ENCODE results near the gene HLA-DRB1.
"Not testable (repeated sequence)": the region's sequence is repeated elsewhere in the genome, so short reads cannot be mapped to it uniquely, and the experiment has no call there.

HLA-DRB1 gene

GRCh38 chr6:32602383-32602782 lies 12.7 kb upstream of the HLA-DRB1 start:
- Histone ChIP-seq H3K27ac (ENCODE audit: low read length) (peak overlapping the region; percentile 98), H4K20me1 (ENCODE audit: insufficient read depth, low read length) (no peaks in the 10 kb centered on the region), H3K4me2 (ENCODE audit: low read length) (peak overlapping the region; percentile 77), H3K9me3 (ENCODE audit: insufficient read depth, low read length) (no peaks in the 10 kb centered on the region), H3K27me3 (ENCODE audit: low read depth, low read length) (no peaks in the 10 kb centered on the region), H3K79me2 (ENCODE audit: low read length) (no peaks in the 10 kb centered on the region), H2AFZ (ENCODE audit: low read depth, low read length) (no peak overlapping the region), H3K36me3 (replicated peaks; ENCODE audit: low read depth, low read length) (no peaks in the 10 kb centered on the region), H3K4me1 (ENCODE audit: low read length) (peaks cover 38% of the 10 kb centered on the region), H3K4me3 (ENCODE audit: low read length) (peak overlapping the region; percentile 42; the same call in 1 of the 2 replicates), H3K9ac (ENCODE audit: low read length) (peak overlapping the region; percentile 60; the same call in 1 of the 2 replicates)
- TF ChIP-seq CTCF (IDR thresholded peaks at IDR 0.05; ENCODE audit: low read depth, low read length) = no peak
- no peak for TF ChIP-seq EZH2phosphoT487 (IDR thresholded peaks at IDR 0.05; ENCODE audit: low read depth)

- no peak overlapping the region for H3K9ac ChIP-seq (ENCODE audit: low read length)
Measured at GRCh38 chr6:32597024-32597423, 7.4 kb upstream of the HLA-DRB1 start.

GRCh38 chr6:32590713-32591112 lies 1.1 kb upstream of the HLA-DRB1 start:
- not testable (repeated sequence) for H3K27ac ChIP-seq (ENCODE audit: low read length); H3K9ac ChIP-seq (ENCODE audit: low read length); H2AFZ ChIP-seq (ENCODE audit: low read depth, low read length); H3K4me3 ChIP-seq (ENCODE audit: low read length); H3K4me1 ChIP-seq (ENCODE audit: low read length); H3K27me3 ChIP-seq (ENCODE audit: low read depth, low read length); H3K36me3 ChIP-seq (replicated peaks; ENCODE audit: low read depth, low read length); H3K4me2 ChIP-seq (ENCODE audit: low read length); H4K20me1 ChIP-seq (ENCODE audit: insufficient read depth, low read length); H3K9me3 ChIP-seq (ENCODE audit: insufficient read depth, low read length)
- peaks cover 36% of the 10 kb centered on the region for H3K79me2 ChIP-seq (ENCODE audit: low read length)

More at GRCh38 chr6:32597024-32597423, 7.4 kb upstream of the HLA-DRB1 start:
- no peak overlapping the region for H3K4me3 ChIP-seq (ENCODE audit: low read length)
- no peak overlapping the region for H3K4me2 ChIP-seq (ENCODE audit: low read length)
- H3K4me1 ChIP-seq (ENCODE audit: low read length) = peaks cover 7% of the 10 kb centered on the region
- no peaks in the 10 kb centered on the region for H3K79me2 ChIP-seq (ENCODE audit: low read length)
- no peaks in the 10 kb centered on the region for H4K20me1 ChIP-seq (ENCODE audit: insufficient read depth, low read length)
- no peak for TF ChIP-seq CTCF (IDR thresholded peaks at IDR 0.05; ENCODE audit: low read depth, low read length)
- H3K27ac ChIP-seq (ENCODE audit: low read length) = no peak overlapping the region
- H3K27me3 ChIP-seq (ENCODE audit: low read depth, low read length) = no peaks in the 10 kb centered on the region
- H3K36me3 ChIP-seq (replicated peaks; ENCODE audit: low read depth, low read length) = no peaks in the 10 kb centered on the region
- H3K9me3 ChIP-seq (ENCODE audit: insufficient read depth, low read length) = no peaks in the 10 kb centered on the region
- no peak overlapping the region for H2AFZ ChIP-seq (ENCODE audit: low read depth, low read length)

GRCh38 chr6:32588156-32588555 lies 1.5 kb downstream of the HLA-DRB1 start:
- Histone ChIP-seq H3K79me2 (ENCODE audit: low read length) (peaks cover 46% of the 10 kb centered on the region), H4K20me1 (ENCODE audit: insufficient read depth, low read length) (peaks cover 15% of the 10 kb centered on the region), H3K9ac (ENCODE audit: low read length) (peak overlapping the region; percentile 55), H3K4me1 (ENCODE audit: low read length) (peaks cover 5% of the 10 kb centered on the region; the same call in 1 of the 2 replicates), H2AFZ (ENCODE audit: low read depth, low read length) (no peak overlapping the region), H3K27ac (ENCODE audit: low read length) (peak overlapping the region; percentile 48), H3K9me3 (ENCODE audit: insufficient read depth, low read length) (no peaks in the 10 kb centered on the region), H3K36me3 (replicated peaks; ENCODE audit: low read depth, low read length) (peaks cover 3% of the 10 kb centered on the region), H3K27me3 (ENCODE audit: low read depth, low read length) (no peaks in the 10 kb centered on the region), H3K4me3 (ENCODE audit: low read length) (peak overlapping the region; percentile 74), H3K4me2 (ENCODE audit: low read length) (peak overlapping the region; percentile 46)
- TF ChIP-seq EZH2phosphoT487 (IDR thresholded peaks at IDR 0.05; ENCODE audit: low read depth) (no peak), CTCF (IDR thresholded peaks at IDR 0.05; ENCODE audit: low read depth, low read length) (no peak)

GRCh38 chr6:32583527-32583898 lies 6.1 kb downstream of the HLA-DRB1 start:
- Histone ChIP-seq H4K20me1 (ENCODE audit: insufficient read depth, low read length) (peaks cover 22% of the 10 kb centered on the region), H3K36me3 (replicated peaks; ENCODE audit: low read depth, low read length) (peaks cover 11% of the 10 kb centered on the region), H3K9me3 (ENCODE audit: insufficient read depth, low read length) (no peaks in the 10 kb centered on the region), H3K4me2 (ENCODE audit: low read length) (no peak overlapping the region), H3K27me3 (ENCODE audit: low read depth, low read length) (no peaks in the 10 kb centered on the region), H2AFZ (ENCODE audit: low read depth, low read length) (no peak overlapping the region), H3K27ac (ENCODE audit: low read length) (no peak overlapping the region), H3K9ac (ENCODE audit: low read length) (no peak overlapping the region), H3K4me1 (ENCODE audit: low read length) (peaks cover 5% of the 10 kb centered on the region; the same call in 1 of the 2 replicates), H3K79me2 (ENCODE audit: low read length) (peaks cover 34% of the 10 kb centered on the region), H3K4me3 (ENCODE audit: low read length) (no peak overlapping the region)
- TF ChIP-seq CTCF (IDR thresholded peaks at IDR 0.05; ENCODE audit: low read depth, low read length) (no peak), EZH2phosphoT487 (IDR thresholded peaks at IDR 0.05; ENCODE audit: low read depth) (no peak)

Data from OCI-LY3 (cell line).